ENCODE results near the gene RFXAP. TPM values are rescaled to one million over a fixed set of nuclear protein-coding genes. Genes with fewer than 3 reads are reported as not detected.

The RFXAP gene
- total RNA-seq, 1 experiment from 2014 or later: 4.4 TPM

DNA sequence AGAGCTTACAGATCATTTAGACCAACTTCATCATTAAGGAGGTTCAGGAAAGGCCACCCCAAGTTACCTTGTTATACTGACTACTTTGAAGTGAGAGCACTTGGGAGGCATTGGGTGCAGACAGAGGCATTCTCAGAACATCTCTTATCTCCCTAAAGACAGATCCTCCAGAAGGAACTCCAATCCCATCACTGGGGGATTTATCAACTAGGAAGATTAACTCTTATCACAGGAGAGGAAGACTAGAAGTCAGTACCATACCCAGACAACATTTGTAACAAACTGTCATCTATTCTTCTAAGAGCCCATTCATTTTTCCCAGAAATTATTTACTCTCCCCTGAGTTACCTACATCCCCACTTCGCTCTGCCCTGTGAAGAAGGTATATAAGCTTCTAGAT, 5.8 kb upstream of the RFXAP start (continued):
- no peak for TF ChIP-seq CBX3 (IDR thresholded peaks at IDR 0.05; ENCODE audit: low read depth)

DNA sequence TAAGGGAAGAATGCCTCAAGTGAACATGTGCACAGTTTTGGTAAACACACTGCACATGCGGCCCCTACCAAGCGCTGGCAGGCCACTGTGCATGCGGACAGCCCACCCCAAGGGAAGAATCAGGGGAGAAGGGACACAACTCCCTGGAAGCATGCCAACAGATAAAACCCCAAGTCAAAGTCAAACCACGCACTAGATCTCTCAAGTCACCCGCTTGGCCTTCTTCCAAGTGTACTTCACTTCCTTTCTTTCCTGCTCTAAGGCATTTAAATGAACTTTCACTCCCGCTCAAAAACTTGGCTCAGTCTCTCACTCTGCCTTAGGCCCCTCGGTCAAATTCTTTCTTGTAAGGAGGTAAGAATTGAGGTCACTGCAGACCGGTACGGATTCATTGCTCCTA, 4.6 kb upstream of the RFXAP start:
- ChIA-PET CTCF (interaction anchor here (0.7 to 1.3 kb wide), 2 partner anchors 27 to 168 kb away, joined by 3 read pairs; no protein-coding TSS in a partner anchor), POLR2A (no interaction called here), RAD21 (ENCODE audit: low non-redundant PET in 1 of 2, low total read pairs in 2 of 2, uncharacterized antibody in 2 of 2, unreplicated experiment in 2 of 2) (no interaction called here)
- H3K9me3 ChIP-seq (ENCODE audit: control insufficient read depth in 1 of 2, insufficient read depth in 1 of 2, low read depth in 1 of 2, low read length in 2 of 2): no peaks in the 10 kb centered on the region
- BruUV-seq (replicated peaks): no TSS peak
- no peak overlapping the region for H3K27ac ChIP-seq (ENCODE audit: low read depth, low read length)
- no peak overlapping the region for H3K4me3 ChIP-seq (replicated peaks in 1 of 2; ENCODE audit: low read depth in 1 of 2, low read length in 2 of 2)
- H4K20me1 ChIP-seq (ENCODE audit: insufficient read depth): no peaks in the 10 kb centered on the region
- TF ChIP-seq REST (IDR thresholded peaks at IDR 0.05; ENCODE audit: low read depth) (no peak), JUND (IDR thresholded peaks at IDR 0.05) (no peak), SP1 (IDR thresholded peaks at IDR 0.05; ENCODE audit: low read depth) (no peak), TCF7L2 (IDR thresholded peaks at IDR 0.05; ENCODE audit: borderline replicate concordance, extremely low read depth, insufficient read depth, insufficient read length) (no peak), ELF1 (IDR thresholded peaks at IDR 0.05; ENCODE audit: borderline replicate concordance, low read depth) (no peak), EGR1 (IDR thresholded peaks at IDR 0.05; ENCODE audit: low read depth) (no peak), ATF3 (IDR thresholded peaks at IDR 0.05) (no peak), FOSL1 (IDR thresholded peaks at IDR 0.05; ENCODE audit: low read depth) (no peak), CBX3 (IDR thresholded peaks at IDR 0.05; ENCODE audit: low read depth) (no peak), POLR2AphosphoS5 (IDR thresholded peaks at IDR 0.05; ENCODE audit: low read depth, low read length) (no peak), ZNF274 (IDR thresholded peaks at IDR 0.05; ENCODE audit: low read depth, low read length) (no peak)
- DNase-seq (ENCODE audit: low read depth, low spot score): no peak
- H3K79me2 ChIP-seq (ENCODE audit: insufficient read depth, low read length): peaks cover 2% of the 10 kb centered on the region; the same call in 1 of the 2 replicates
- ATAC-seq: no peak
- no peak overlapping the region for H3K9ac ChIP-seq (ENCODE audit: low read length)
- no peaks in the 10 kb centered on the region for H3K36me3 ChIP-seq (ENCODE audit: control insufficient read depth in 1 of 2, insufficient read depth in 2 of 2, low read length in 2 of 2)
- intact Hi-C loops (cut with micrococcal nuclease): no loop called here
- H3K4me1 ChIP-seq (ENCODE audit: control insufficient read depth in 1 of 2, insufficient read depth in 2 of 2, low read length in 2 of 2): peaks cover 0 to 8% of the 10 kb centered on the region in 2 experiments; a peak in 2 of 4 replicates
- no peaks in the 10 kb centered on the region for H3K9me2 ChIP-seq (ENCODE audit: insufficient read depth)
- H3K4me2 ChIP-seq (ENCODE audit: low read length): no peak overlapping the region
- H2AFZ ChIP-seq (ENCODE audit: low read depth, low read length, poor library complexity, severe bottlenecking): no peak overlapping the region
- no peaks in the 10 kb centered on the region for H3K27me3 ChIP-seq (ENCODE audit: insufficient read depth, low read length)

Data from HCT116 (cell line).